RWPE1 (cell line): ENCODE measurements around the gene AP3S1.
"Not testable (repeated sequence)": the region's sequence is repeated elsewhere in the genome, so short reads cannot be mapped to it uniquely, and the experiment has no call there.

ENCODE experiments used
- CTCF ChIA-PET: fragments of 350-600 bp; sonication (Branson Sonifier 250); formaldehyde crosslinking; extraction: SDS; loops from one replicate; lab custom pipeline; 2021; lab: Yijun Ruan, JAX
- POLR2A ChIA-PET: fragments of 400-600 bp; formaldehyde crosslinking; extraction: SDS; loops from one replicate; lab custom pipeline; 2020; ENCODE audit warnings: antibody characterized with exemption; ENCODE audit not compliant: low non-redundant PET; lab: Yijun Ruan, JAX
- DNase-seq: peaks from one replicate; pipeline ENCODE4 v3.0.0; 2012; ENCODE audit warnings: low spot score
- H3K27ac ChIP-seq: fragments of 450-650 bp; 2 replicates; pipeline ENCODE4 v1.5.1; 2017
- CTCF ChIP-seq: fragments of 450-650 bp; conservative IDR thresholded peaks from 2 replicates; pipeline ENCODE4 v1.5.1; 2017; ENCODE audit warnings: low read depth, mild to moderate bottlenecking

Gene AP3S1

GRCh38 chr5:115801984-115802383 lies 39.8 kb upstream of the AP3S1 start:
- CTCF ChIA-PET = no interaction called here
- POLR2A ChIA-PET = no interaction called here

GRCh38 chr5:115806986-115807653 lies 34.6 kb upstream of the AP3S1 start:
- ChIA-PET POLR2A (no interaction called here), CTCF (interaction anchor here (0.6 to 0.7 kb wide), 2 partner anchors 11 to 613 kb away, joined by 3 read pairs; no protein-coding TSS in a partner anchor)
- no peak overlapping the region for H3K27ac ChIP-seq
- no peak for DNase-seq
- TF ChIP-seq CTCF = no peak

More at GRCh38 chr5:115801984-115802383, 39.8 kb upstream of the AP3S1 start:
- no peak overlapping the region for H3K27ac ChIP-seq
- TF ChIP-seq CTCF = no peak
- no peak for DNase-seq

GRCh38 chr5:115807654-115808052 lies 34.1 kb upstream of the AP3S1 start:
- ChIA-PET CTCF (no interaction called here), POLR2A (no interaction called here)
- H3K27ac ChIP-seq = no peak overlapping the region
- TF ChIP-seq CTCF = no peak
- no peak for DNase-seq

GRCh38 chr5:115808066-115808465 lies 33.7 kb upstream of the AP3S1 start:
- CTCF ChIA-PET = interaction anchor here (0.5 to 0.7 kb wide), 2 partner anchors 17 to 1692 kb away, joined by 3 to 4 read pairs; no protein-coding TSS in a partner anchor
- POLR2A ChIA-PET, DNase-seq, H3K27ac ChIP-seq: not testable (repeated sequence)

GRCh38 chr5:115809946-115810345 lies 31.8 kb upstream of the AP3S1 start:
- H3K27ac ChIP-seq = no peak overlapping the region
- TF ChIP-seq CTCF = no peak
- no peak for DNase-seq
- ChIA-PET POLR2A (no interaction called here), CTCF (interaction anchor here (0.5 to 0.7 kb wide), 2 partner anchors 172 to 539 kb away, joined by 3 read pairs; no protein-coding TSS in a partner anchor)

GRCh38 chr5:115810761-115811160 lies 31.0 kb upstream of the AP3S1 start:
- H3K27ac ChIP-seq = no peak overlapping the region
- POLR2A ChIA-PET = no interaction called here
- TF ChIP-seq CTCF = no peak
- DNase-seq = no peak
- CTCF ChIA-PET = interaction anchor here (0.7 kb wide), 1 partner anchor 540 kb away, joined by 3 read pairs; no protein-coding TSS in a partner anchor

GRCh38 chr5:115811406-115811805 lies 30.3 kb upstream of the AP3S1 start:
- no peak for TF ChIP-seq CTCF
- no peak for DNase-seq
- POLR2A ChIA-PET = interaction anchor here (0.5 kb wide), 1 partner anchor 19 kb away, joined by 4 read pairs; no protein-coding TSS in a partner anchor
- no peak overlapping the region for H3K27ac ChIP-seq
- CTCF ChIA-PET = no interaction called here
